Ovary (tissue), 9 donors: Measurements from ENCODE around the gene EFNA3. TPM values are rescaled to one million over a fixed set of nuclear protein-coding genes. Genes with fewer than 3 reads are reported as not detected.
A peak's percentile ranks its signal among the peaks of the same experiment; 100 is the strongest.

Source experiments
- DNase-seq, 5 donors: peaks; one replicate each; pipeline ENCODE4 v3.0.0-alpha.2; 2019 to 2020
- H3K27ac ChIP-seq, 2 donors: fragments of 200-600 bp; one replicate each; pipeline versions ENCODE4 v1.5.1 to v1.8.0; 2019 to 2022
- H3K27me3 ChIP-seq: fragments of 200-600 bp; one replicate; pipeline ENCODE4 v1.8.0; 2022
- H3K36me3 ChIP-seq: fragments of 200-600 bp; sonication (generic); one replicate; pipeline ENCODE4 v1.5.1; 2019
- H3K4me1 ChIP-seq: one replicate; pipeline ENCODE4 v1.8.1; 2013; ENCODE audit warnings: mild to moderate bottlenecking, moderate library complexity; ENCODE audit not compliant: insufficient read depth
- H3K4me3 ChIP-seq: fragments of 200-600 bp; sonication (generic); one replicate; pipeline ENCODE4 v1.5.1; 2017
- H3K9me3 ChIP-seq, 2 donors: fragments of 200-600 bp in 1 of 2; sonication (generic) in 1 of 2; one replicate each; pipeline versions ENCODE4 v1.5.1 to v1.8.1; 2013 to 2019; ENCODE audit warnings: mild to moderate bottlenecking in 1 of 2, moderate library complexity in 1 of 2
- CTCF ChIP-seq, 3 donors: fragments of 450-650 bp in 2 of 3; fragments of 200-600 bp in 1 of 3; IDR thresholded peaks; one replicate each; pipeline versions ENCODE4 v1.5.1 to v1.8.0; 2016 to 2022; ENCODE audit warnings: antibody characterized with exemption in 3 of 3, mild to moderate bottlenecking in 1 of 3
- EP300 ChIP-seq: sonication (generic); formaldehyde crosslinking; IDR thresholded peaks from one replicate; pipeline ENCODE4 v1.6.1; 2017; ENCODE audit warnings: antibody characterized with exemption
- POLR2A ChIP-seq: fragments of 450-650 bp; IDR thresholded peaks from one replicate; pipeline ENCODE4 v1.6.1; 2017; ENCODE audit warnings: antibody characterized with exemption, mild to moderate bottlenecking, moderate library complexity
- WGBS, 3 donors: extraction: QIAGEN DNeasy Blood & Tissue Kit in 1 of 3; methylation state at CpG; one replicate each; pipeline versions ENCODE4 v1.1.5 to v1.1.7; 2013 to 2017; 5-methylcytosine and 5-hydroxymethylcytosine counted together
- intact Hi-C, 4 donors: fragments of 100-400 bp; cut with DNase I; formaldehyde crosslinking; loops; one replicate each; pipeline versions ENCODE4 v1.11.0 to v1.15.1; 2022 to 2023
- polyA plus RNA-seq, 2 donors: library from polyadenylated mRNA; stranded (reverse); fragments of 200-250 nt in 1 of 2; fragments of 350-450 nt in 1 of 2; fragmentation: Illumina TruSeq in 1 of 2; extraction: RNeasy Lipid Tissue Mini Kit (QIAGEN cat#74804) in 1 of 2; gene quantifications; one replicate each; pipeline ENCODE4 v1.2.3, GENCODE V29; 2013 to 2014
- total RNA-seq, 7 donors: library from RNA; depleted of rRNA in 2 of 7; stranded (reverse); fragments of >200 nt in 2 of 7; fragmentation: NEBNext Ultra II Directional in 3 of 7; extraction: Animal tissue kit (Norgen Biotek cat#: 25700) in 3 of 7; gene quantifications; one replicate each; pipeline versions ENCODE4 v1.1.0 to v1.2.4, GENCODE V29; 2016 to 2023
- donor health status: DM: no; HTN: no; CAD: no; lungs with moderate emphysema.
- donor health status: DM: no; HTN: no; CAD: no.
- donor health status: Bipolar disorder and iron deficiency.
- donor health status: DM: yes; HTN: yes; CAD: no.
- donor health status: DM: no; HTN: no; CAD: no.
- donor health status: DM: yes; HTN: yes; CAD: no.

The EFNA3 gene
- total and polyA plus RNA-seq, 9 donors: 1.3 to 3.7 (median 2.1) TPM

- intact Hi-C loops: loop anchor here in 1 of 4 donors (10.0 kb wide), 1 partner anchor 493 kb away; the partner anchor contains the start of gene CHRNB2
- Histone ChIP-seq H3K36me3 (no peaks in the 10 kb centered on the region), H3K4me1 (peaks cover 5% of the 10 kb centered on the region), H3K9me3 (no peaks in the 10 kb centered on the region), H3K27ac (no peak overlapping the region), H3K27me3 (no peaks in the 10 kb centered on the region), H3K4me3 (no peak overlapping the region)
- TF ChIP-seq POLR2A (no peak), EP300 (no peak), CTCF (IDR thresholded peaks at IDR 0.05) (no peak)
- no peak for DNase-seq
- WGBS, 3 donors: 92 to 94% (median 93%) methylated on average over 7 to 13 of the region's 13 CpGs
Measured at GRCh38 chr1:155057788-155058211, 20.8 kb upstream of the EFNA3 start.

GRCh38 chr1:155060736-155061135, 17.9 kb upstream of the EFNA3 start:
- WGBS, 3 donors: 69 to 81% (median 75%) methylated on average over 6 to 8 of the region's 8 CpGs
- intact Hi-C loops: loop anchor here in 3 of 4 donors (2.0 to 10.0 kb wide), 3 partner anchors 22 to 276 kb away; partner anchors contain the start of gene PBXIP1 (in 2 of the 3)

GRCh38 chr1:155061381-155062150, 17.1 kb upstream of the EFNA3 start:
- H3K4me1 ChIP-seq: peaks cover 7% of the 10 kb centered on the region
- H3K27me3 ChIP-seq: no peaks in the 10 kb centered on the region
- H3K27ac ChIP-seq: no peak overlapping the region
- H3K36me3 ChIP-seq: no peaks in the 10 kb centered on the region
- WGBS, 3 donors: 26 to 30% (median 27%) methylated on average over 21 of the region's 21 CpGs
- H3K4me3 ChIP-seq: no peak overlapping the region
- DNase-seq: peak; percentile 81 to 92 (median 90)
- TF ChIP-seq EP300: no peak
- TF ChIP-seq CTCF (IDR thresholded peaks at IDR 0.05): peak; percentile 96 to 97 (median 97)
- intact Hi-C loops: loop anchor here in 3 of 4 donors (2.0 to 10.0 kb wide), 3 partner anchors 21 to 277 kb away; partner anchors contain the start of gene PBXIP1 (in 2 of the 3)
- no peaks in the 10 kb centered on the region for H3K9me3 ChIP-seq

More at GRCh38 chr1:155060736-155061135, 17.9 kb upstream of the EFNA3 start:
- no peaks in the 10 kb centered on the region for H3K9me3 ChIP-seq
- no peaks in the 10 kb centered on the region for H3K27me3 ChIP-seq
- no peaks in the 10 kb centered on the region for H3K36me3 ChIP-seq
- no peak overlapping the region for H3K4me3 ChIP-seq
- peaks cover 7% of the 10 kb centered on the region for H3K4me1 ChIP-seq
- TF ChIP-seq EP300 (no peak), POLR2A (no peak), CTCF (IDR thresholded peaks at IDR 0.05) (no peak)
- H3K27ac ChIP-seq: no peak overlapping the region
- no peak for DNase-seq

GRCh38 chr1:155062151-155062686, 16.4 kb upstream of the EFNA3 start:
- 34 to 41% (median 35%) methylated on average over 26 to 29 of the region's 29 CpGs for WGBS, 3 donors
- H3K36me3 ChIP-seq: no peaks in the 10 kb centered on the region
- DNase-seq: peak; percentile 23 to 59 (median 46)
- H3K9me3 ChIP-seq: no peaks in the 10 kb centered on the region
- H3K27ac ChIP-seq: no peak overlapping the region
- H3K4me3 ChIP-seq: no peak overlapping the region
- H3K27me3 ChIP-seq: no peaks in the 10 kb centered on the region
- TF ChIP-seq EP300 (no peak), CTCF (IDR thresholded peaks at IDR 0.05) (no peak), POLR2A (no peak)
- intact Hi-C loops: loop anchor here in 3 of 4 donors (5.0 to 10.0 kb wide), 2 partner anchors 105 to 277 kb away; partner anchors contain the start of gene PBXIP1 (in 2 of the 3)
- H3K4me1 ChIP-seq: peaks cover 7% of the 10 kb centered on the region
